Sigmoid colon (tissue), 3 donors: ENCODE results near the gene ZNF695.
"Not testable (repeated sequence)": the region's sequence is repeated elsewhere in the genome, so short reads cannot be mapped to it uniquely, and the experiment has no call there.

Experiments
- CTCF ChIP-seq, 4 experiments: fragments of 450-650 bp in 3 of 4; fragments of 200-600 bp in 1 of 4; IDR thresholded peaks; one replicate each; pipeline ENCODE4 v1.5.1; 2016 to 2019; ENCODE audit warnings: antibody characterized with exemption in 4 of 4, mild to moderate bottlenecking in 3 of 4, moderate library complexity in 2 of 4
- POLR2A ChIP-seq, 2 donors: fragments of 450-650 bp; IDR thresholded peaks; one replicate each; pipeline ENCODE4 v1.6.1; 2016; ENCODE audit warnings: antibody characterized with exemption in 2 of 2, mild to moderate bottlenecking in 2 of 2, moderate library complexity in 2 of 2

- TF ChIP-seq CTCF, POLR2A (IDR thresholded peaks at IDR 0.05): not testable (repeated sequence)
These were observed 16.8 kb upstream of the ZNF695 start for GRCh38 chr1:247024658-247025057.
